A549 (cell line): ENCODE data around the gene ZIC1. TPM values are rescaled to one million over a fixed set of nuclear protein-coding genes. Genes with fewer than 3 reads are reported as not detected.

Experiments used
- ATAC-seq, 2 experiments: fragments of 200-7000 bp in 1 of 2; fragments of >200 bp in 1 of 2; cut with Nextera tagmentation in 1 of 2; cut with Tn5 transposase in 1 of 2; 3 replicates each; pipeline versions ENCODE4 v1.8.0 to v1.9.1; 2018 to 2020; ENCODE audit warnings: mild to moderate bottlenecking in 1 of 2, moderate library complexity in 1 of 2
- CTCF ChIA-PET: fragments of 300-600 bp; sonication (Branson Sonifier 250); formaldehyde crosslinking; extraction: SDS; loops from one replicate; lab custom pipeline; 2021; ENCODE audit warnings: antibody characterized with exemption, inconsistent platforms; lab: Yijun Ruan, JAX
- POLR2A ChIA-PET: fragments of 350-600 bp; formaldehyde crosslinking; extraction: SDS; loops from one replicate; lab custom pipeline; 2021; ENCODE audit warnings: antibody characterized with exemption, inconsistent platforms; lab: Yijun Ruan, JAX
- DNase-seq, 2 experiments: peaks; one replicate each; pipeline versions ENCODE4 v3.0.0 to v3.0.0-alpha.2; 2011 to 2016; ENCODE audit warnings: low read depth in 1 of 2, low spot score in 1 of 2
- FAIRE-seq: peaks from 2 replicates; lab custom pipeline; 2011; peaks lifted over from hg19 to GRCh38; lab: Jason Lieb, UNC
- H3K27ac ChIP-seq, 2 experiments: fragments of >200 bp; sonication (Bioruptor Twin); formaldehyde crosslinking; 3 replicates each; pipeline ENCODE4 v1.5.1; 2016 to 2017
- H3K4me1 ChIP-seq: fragments of >200 bp; sonication (Bioruptor Twin); formaldehyde crosslinking; 3 replicates; pipeline ENCODE4 v1.6.1; 2016
- H3K4me2 ChIP-seq: fragments of >200 bp; sonication (Bioruptor Twin); formaldehyde crosslinking; 3 replicates; pipeline ENCODE4 v1.6.1; 2016
- H3K4me3 ChIP-seq: fragments of >200 bp; sonication (Bioruptor Twin); formaldehyde crosslinking; 3 replicates; pipeline ENCODE4 v1.5.1; 2016
- H3K9me3 ChIP-seq: fragments of >200 bp; sonication (Bioruptor Twin); formaldehyde crosslinking; 3 replicates; pipeline ENCODE4 v1.6.1; 2016
- CBX2 ChIP-seq: fragments of 200-600 bp; sonication (generic); IDR thresholded peaks from 2 replicates; pipeline ENCODE4 v1.6.1; 2016; ENCODE audit warnings: low read depth, mild to moderate bottlenecking, borderline replicate concordance
- CBX8 ChIP-seq: fragments of 200-600 bp; sonication (generic); IDR thresholded peaks from 2 replicates; pipeline ENCODE4 v1.6.1; 2016
- EHMT2 ChIP-seq: fragments of 200-600 bp; sonication (generic); IDR thresholded peaks from 2 replicates; pipeline ENCODE4 v1.6.1; 2016; ENCODE audit warnings: antibody characterized with exemption, low read depth, mild to moderate bottlenecking, moderate library complexity
- FOSB ChIP-seq: fragments of 250-450 bp; sonication (Bioruptor Pico); IDR thresholded peaks from 2 replicates; pipeline ENCODE4 v1.5.0; 2020; ENCODE audit warnings: mild to moderate bottlenecking, moderate library complexity
- FOSL2 ChIP-seq, 2 experiments: fragments of 450-650 bp in 1 of 2; fragments of >200 bp in 1 of 2; sonication (Bioruptor Twin) in 1 of 2; formaldehyde crosslinking; IDR thresholded peaks; 2 replicates each; pipeline versions ENCODE4 v1.5.0 to v1.6.1; 2016 to 2020; ENCODE audit warnings: mild to moderate bottlenecking in 1 of 2, moderate library complexity in 1 of 2
- HES2 ChIP-seq: fragments of >200 bp; sonication (Bioruptor Twin); formaldehyde crosslinking; IDR thresholded peaks from 2 replicates; pipeline ENCODE4 v1.6.1; 2016
- KDM5A ChIP-seq: fragments of 200-600 bp; sonication (generic); IDR thresholded peaks from 2 replicates; pipeline ENCODE4 v1.6.1; 2016; ENCODE audit warnings: antibody characterized with exemption, mild to moderate bottlenecking
- PHF8 ChIP-seq: fragments of 200-600 bp; sonication (generic); IDR thresholded peaks from 2 replicates; pipeline ENCODE4 v1.6.1; 2016; ENCODE audit warnings: low read depth, mild to moderate bottlenecking, antibody characterized with exemption, moderate library complexity, borderline replicate concordance
- POLR2A ChIP-seq: IDR thresholded peaks from 2 replicates; pipeline ENCODE4 v1.6.1; 2012; ENCODE audit warnings: mild to moderate bottlenecking, low read length
- RAD21 ChIP-seq, 2 experiments: fragments of >200 bp in 1 of 2; sonication (Bioruptor Twin) in 1 of 2; formaldehyde crosslinking in 1 of 2; IDR thresholded peaks in 1 of 2; conservative IDR thresholded peaks in 1 of 2; 2 replicates in 1 of 2; 3 replicates in 1 of 2; pipeline ENCODE4 v1.6.1; 2012 to 2018; ENCODE audit warnings: inconsistent platforms in 1 of 2
- RARB ChIP-seq: fragments of 250-450 bp; sonication (Bioruptor Pico); IDR thresholded peaks from 2 replicates; pipeline ENCODE4 v1.8.0; 2021; ENCODE audit warnings: mild to moderate bottlenecking, moderate library complexity
- RNF2 ChIP-seq: fragments of 200-600 bp; sonication (generic); IDR thresholded peaks from 2 replicates; pipeline ENCODE4 v1.6.1; 2016; ENCODE audit warnings: low read depth, mild to moderate bottlenecking, antibody characterized with exemption, moderate library complexity, borderline replicate concordance
- SMC3 ChIP-seq: fragments of >200 bp; sonication (Bioruptor Twin); formaldehyde crosslinking; IDR thresholded peaks from 3 replicates; pipeline ENCODE4 v1.6.1; 2018; ENCODE audit warnings: inconsistent platforms
- TFCP2L1 ChIP-seq: fragments of 250-450 bp; sonication (Bioruptor Pico); IDR thresholded peaks from 2 replicates; pipeline ENCODE4 v1.5.0; 2021; ENCODE audit warnings: mild to moderate bottlenecking
- TP53 ChIP-seq: fragments of 250-450 bp; sonication (Bioruptor Pico); IDR thresholded peaks from 2 replicates; pipeline ENCODE4 v1.5.0; 2021; ENCODE audit warnings: mild to moderate bottlenecking, moderate library complexity
- ZC3H11A ChIP-seq: fragments of 450-650 bp; IDR thresholded peaks from 2 replicates; pipeline ENCODE4 v1.6.1; 2014; ENCODE audit warnings: antibody characterized with exemption, mild to moderate bottlenecking
- ZSCAN20 ChIP-seq: fragments of 250-450 bp; sonication (Bioruptor Pico); IDR thresholded peaks from 2 replicates; pipeline ENCODE4 v1.8.0; 2022; ENCODE audit warnings: mild to moderate bottlenecking, moderate library complexity
- WGBS: methylation state at CpG from one replicate; pipeline ENCODE4 v1.1.6; 2017; ENCODE audit errors: missing lambda C conversion rate; 5-methylcytosine and 5-hydroxymethylcytosine counted together
- polyA plus RNA-seq, 4 experiments: library from polyadenylated mRNA; depleted of rRNA in 3 of 4; stranded (reverse); fragments of >200 nt; fragmentation: RNase III in 1 of 4; extraction: RNeasy Plus Mini Kit Qiagen cat#74134 plus additional on column Dnase treatment in 1 of 4; gene quantifications; 2 replicates in 3 of 4; 3 replicates in 1 of 4; pipeline ENCODE4 v1.2.3, GENCODE V29; 2011 to 2017
- TF ChIP-seq, protein P1 (sequence below): IDR thresholded peaks from 2 replicates; pipeline ENCODE4 v1.6.1; 2012
- TF ChIP-seq, protein P2 (sequence below): fragments of >200 bp; sonication (Bioruptor Twin); formaldehyde crosslinking; IDR thresholded peaks from 3 replicates; pipeline ENCODE4 v1.6.1; 2016

The ZIC1 gene
- polyA plus RNA-seq, 2 of the 4 experiments (the other 2 are of a cell fraction): 0.01 TPM; not detected in 1

GRCh38 chr3:147458995-147459704, 50.0 kb downstream of the ZIC1 start:
- H3K4me2 ChIP-seq: no peak overlapping the region
- H3K27ac ChIP-seq: no peak overlapping the region
- H3K9me3 ChIP-seq: no peaks in the 10 kb centered on the region
- DNase-seq (no peak), ATAC-seq (no peak), FAIRE-seq (no peak)
- ChIA-PET CTCF (no interaction called here), POLR2A (no interaction called here)
- H3K4me3 ChIP-seq: no peak overlapping the region
- TF ChIP-seq PHF8: no peak
- no peak for TF ChIP-seq ZC3H11A
- TF ChIP-seq RAD21 (conservative IDR thresholded peaks at IDR 0.05 in 1 of 2, IDR thresholded peaks at IDR 0.05 in 1 of 2): no peak
- WGBS: 4% methylated on average over 1 of the region's 1 CpG
- no peaks in the 10 kb centered on the region for H3K4me1 ChIP-seq

GRCh38 chr3:147462856-147463255, 53.7 kb downstream of the ZIC1 start:
- no peak overlapping the region for H3K4me2 ChIP-seq
- CTCF ChIA-PET: interaction anchor here (0.6 kb wide), 1 partner anchor 626 kb away, joined by 3 read pairs; no protein-coding TSS in a partner anchor
- H3K4me1 ChIP-seq: no peaks in the 10 kb centered on the region
- ATAC-seq (no peak), FAIRE-seq (no peak), DNase-seq (no peak)
- TF ChIP-seq TFCP2L1 (CRISPR knock-in tag): no peak
- TF ChIP-seq RARB: no peak
- TF ChIP-seq ZC3H11A: no peak
- no peak for TF ChIP-seq HES2
- TF ChIP-seq SMC3: no peak
- no peak for TF ChIP-seq POLR2A
- TF ChIP-seq FOSB: no peak
- TF ChIP-seq CBX8: no peak
- TF ChIP-seq, protein P1, sequence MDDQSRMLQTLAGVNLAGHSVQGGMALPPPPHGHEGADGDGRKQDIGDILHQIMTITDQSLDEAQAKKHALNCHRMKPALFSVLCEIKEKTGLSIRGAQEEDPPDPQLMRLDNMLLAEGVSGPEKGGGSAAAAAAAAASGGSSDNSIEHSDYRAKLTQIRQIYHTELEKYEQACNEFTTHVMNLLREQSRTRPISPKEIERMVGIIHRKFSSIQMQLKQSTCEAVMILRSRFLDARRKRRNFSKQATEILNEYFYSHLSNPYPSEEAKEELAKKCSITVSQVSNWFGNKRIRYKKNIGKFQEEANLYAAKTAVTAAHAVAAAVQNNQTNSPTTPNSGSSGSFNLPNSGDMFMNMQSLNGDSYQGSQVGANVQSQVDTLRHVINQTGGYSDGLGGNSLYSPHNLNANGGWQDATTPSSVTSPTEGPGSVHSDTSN: no peak
- no peak for TF ChIP-seq TP53 (CRISPR knock-in tag)
- TF ChIP-seq ZSCAN20 (CRISPR knock-in tag): no peak
- TF ChIP-seq EHMT2: no peak
- TF ChIP-seq, protein P2, sequence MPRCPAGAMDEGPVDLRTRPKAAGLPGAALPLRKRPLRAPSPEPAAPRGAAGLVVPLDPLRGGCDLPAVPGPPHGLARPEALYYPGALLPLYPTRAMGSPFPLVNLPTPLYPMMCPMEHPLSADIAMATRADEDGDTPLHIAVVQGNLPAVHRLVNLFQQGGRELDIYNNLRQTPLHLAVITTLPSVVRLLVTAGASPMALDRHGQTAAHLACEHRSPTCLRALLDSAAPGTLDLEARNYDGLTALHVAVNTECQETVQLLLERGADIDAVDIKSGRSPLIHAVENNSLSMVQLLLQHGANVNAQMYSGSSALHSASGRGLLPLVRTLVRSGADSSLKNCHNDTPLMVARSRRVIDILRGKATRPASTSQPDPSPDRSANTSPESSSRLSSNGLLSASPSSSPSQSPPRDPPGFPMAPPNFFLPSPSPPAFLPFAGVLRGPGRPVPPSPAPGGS: no peak
- no peak for TF ChIP-seq FOSL2 (IDR thresholded peaks at IDR 0.05)
- TF ChIP-seq FOSL2 (CRISPR knock-in tag; IDR thresholded peaks at IDR 0.05): no peak
- TF ChIP-seq RNF2: no peak
- no peak for TF ChIP-seq KDM5A
- TF ChIP-seq CBX2: no peak
- POLR2A ChIA-PET: no interaction called here
- H3K4me3 ChIP-seq: no peak overlapping the region
- no peak overlapping the region for H3K27ac ChIP-seq
- 0% methylated on average over 1 of the region's 1 CpG for WGBS
- H3K9me3 ChIP-seq: no peaks in the 10 kb centered on the region

Other genes starting within 250 kb of the ZIC1 start
- gene ZIC4, start 2.8 kb upstream of the ZIC1 start, polyA plus RNA-seq (2011; rRNA removed): not detected in 2 replicates
- gene ZIC4, start 2.8 kb upstream of the ZIC1 start, polyA plus RNA-seq (2017; fragmentation: RNase III; extraction: RNeasy Plus Mini Kit Qiagen cat#74134 plus additional on column Dnase treatment): not detected in 3 replicates